Measurements from ENCODE around the gene GANAB. TPM values are rescaled to one million over a fixed set of nuclear protein-coding genes. Genes with fewer than 3 reads are reported as not detected.
A peak's percentile ranks its signal among the peaks of the same experiment; 100 is the strongest.
"Not testable (repeated sequence)": the region's sequence is repeated elsewhere in the genome, so short reads cannot be mapped to it uniquely, and the experiment has no call there.

The GANAB gene
- total RNA-seq (93.9 TPM), polyA plus RNA-seq (152 TPM)

GRCh38 chr11:62645946-62646824 lies at the start of gene GANAB:
GANAB (minus strand) TSS chr11:62646613; CDS start chr11:62646599, 14 bp downstream.
- Histone ChIP-seq H3K36me3 (ENCODE audit: insufficient read depth) (no peaks in the 10 kb centered on the region), H3K27ac (ENCODE audit: low read depth) (peak within 1 kb of the TSS; percentile 93), H3K4me1 (ENCODE audit: insufficient read depth) (peaks cover 3% of the 10 kb centered on the region), H3K4me3 (ENCODE audit: low read depth, low read length) (peak within 1 kb of the TSS; percentile 93)
- peak; percentile 98 for DNase-seq (ENCODE audit: extremely low spot score)
- WGBS = under 1% methylated on average over 73 of the region's 73 CpGs

- WGBS = 47% methylated on average over 14 of the region's 14 CpGs
Observed at GRCh38 chr11:62694455-62695167, 48.2 kb upstream of the GANAB start.

GRCh38 chr11:62693624-62694023 lies 47.2 kb upstream of the GANAB start:
- DNase-seq (ENCODE audit: extremely low spot score); H3K36me3 ChIP-seq (ENCODE audit: insufficient read depth); H3K4me3 ChIP-seq (ENCODE audit: low read depth, low read length); H3K27ac ChIP-seq (ENCODE audit: low read depth); H3K4me1 ChIP-seq (ENCODE audit: insufficient read depth): not testable (repeated sequence)
- 74% methylated on average over 4 of the region's 4 CpGs for WGBS

More at GRCh38 chr11:62694455-62695167, 48.2 kb upstream of the GANAB start:
- H3K4me1 ChIP-seq (ENCODE audit: insufficient read depth) = no peaks in the 10 kb centered on the region
- no peak overlapping the region for H3K4me3 ChIP-seq (ENCODE audit: low read depth, low read length)
- H3K36me3 ChIP-seq (ENCODE audit: insufficient read depth) = peaks cover 7% of the 10 kb centered on the region
- H3K27ac ChIP-seq (ENCODE audit: low read depth) = no peak overlapping the region
- DNase-seq (ENCODE audit: extremely low spot score) = no peak

GRCh38 chr11:62689421-62690183 lies 43.2 kb upstream of the GANAB start, which contains the start of gene LRRN4CL:
LRRN4CL (minus strand) TSS chr11:62689530; CDS start chr11:62688508, 1,022 bp downstream.
- H3K27ac ChIP-seq (ENCODE audit: low read depth) = peak within 1 kb of the TSS; percentile 28
- peaks cover 7% of the 10 kb centered on the region for H3K36me3 ChIP-seq (ENCODE audit: insufficient read depth)
- no peaks in the 10 kb centered on the region for H3K4me1 ChIP-seq (ENCODE audit: insufficient read depth)
- peak within 1 kb of the TSS; percentile 13 for H3K4me3 ChIP-seq (ENCODE audit: low read depth, low read length)
- WGBS = 24% methylated on average over 11 of the region's 11 CpGs
- DNase-seq (ENCODE audit: extremely low spot score) = no peak

- H3K27ac ChIP-seq (ENCODE audit: low read depth) = no peak overlapping the region
- peak overlapping the region; percentile 13 for H3K4me3 ChIP-seq (ENCODE audit: low read depth, low read length)
- H3K36me3 ChIP-seq (ENCODE audit: insufficient read depth) = peaks cover 7% of the 10 kb centered on the region
- no peaks in the 10 kb centered on the region for H3K4me1 ChIP-seq (ENCODE audit: insufficient read depth)
- no peak for DNase-seq (ENCODE audit: extremely low spot score)
- 37% methylated on average over 1 of the region's 1 CpG for WGBS
Observed at GRCh38 chr11:62688491-62688890, 42.1 kb upstream of the GANAB start.

GRCh38 chr11:62687508-62688396 lies 41.3 kb upstream of the GANAB start:
- Histone ChIP-seq H3K4me3 (ENCODE audit: low read depth, low read length) (peak overlapping the region; percentile 38), H3K27ac (ENCODE audit: low read depth) (no peak overlapping the region), H3K4me1 (ENCODE audit: insufficient read depth) (no peaks in the 10 kb centered on the region), H3K36me3 (ENCODE audit: insufficient read depth) (peaks cover 7% of the 10 kb centered on the region)
- WGBS = 38% methylated on average over 74 of the region's 74 CpGs
- DNase-seq (ENCODE audit: extremely low spot score) = no peak

- WGBS = 88% methylated on average over 7 of the region's 7 CpGs
- no peak overlapping the region for H3K27ac ChIP-seq (ENCODE audit: low read depth)
Observed at GRCh38 chr11:62682518-62682917, 36.1 kb upstream of the GANAB start.

GRCh38 chr11:62680825-62681240 lies 34.4 kb upstream of the GANAB start:
- no peak overlapping the region for H3K27ac ChIP-seq (ENCODE audit: low read depth)
- DNase-seq (ENCODE audit: extremely low spot score) = no peak

More at GRCh38 chr11:62682518-62682917, 36.1 kb upstream of the GANAB start:
- Histone ChIP-seq H3K36me3 (ENCODE audit: insufficient read depth) (no peaks in the 10 kb centered on the region), H3K4me1 (ENCODE audit: insufficient read depth) (no peaks in the 10 kb centered on the region), H3K4me3 (ENCODE audit: low read depth, low read length) (no peak overlapping the region)
- no peak for DNase-seq (ENCODE audit: extremely low spot score)

GRCh38 chr11:62678770-62679696 lies 32.6 kb upstream of the GANAB start, which contains the start of gene UBXN1:
UBXN1 (minus strand) TSS chr11:62679073; CDS start chr11:62678923, 150 bp downstream.
- 5% methylated on average over 55 of the region's 55 CpGs for WGBS
- H3K4me1 ChIP-seq (ENCODE audit: insufficient read depth) = no peaks in the 10 kb centered on the region
- H3K4me3 ChIP-seq (ENCODE audit: low read depth, low read length) = peak within 1 kb of the TSS; percentile 88
- DNase-seq (ENCODE audit: extremely low spot score) = peak; percentile 78
- peak within 1 kb of the TSS; percentile 82 for H3K27ac ChIP-seq (ENCODE audit: low read depth)
- no peaks in the 10 kb centered on the region for H3K36me3 ChIP-seq (ENCODE audit: insufficient read depth)

More at GRCh38 chr11:62680825-62681240, 34.4 kb upstream of the GANAB start:
- no peaks in the 10 kb centered on the region for H3K4me1 ChIP-seq (ENCODE audit: insufficient read depth)
- 47% methylated on average over 4 of the region's 4 CpGs for WGBS
- H3K36me3 ChIP-seq (ENCODE audit: insufficient read depth) = no peaks in the 10 kb centered on the region
- H3K4me3 ChIP-seq (ENCODE audit: low read depth, low read length) = no peak overlapping the region

- 3% methylated on average over 16 of the region's 16 CpGs for WGBS
- Histone ChIP-seq H3K27ac (ENCODE audit: low read depth) (peak overlapping the region; percentile 82), H3K36me3 (ENCODE audit: insufficient read depth) (no peaks in the 10 kb centered on the region), H3K4me3 (ENCODE audit: low read depth, low read length) (peak overlapping the region; percentile 88), H3K4me1 (ENCODE audit: insufficient read depth) (no peaks in the 10 kb centered on the region)
- DNase-seq (ENCODE audit: extremely low spot score) = no peak
Observed at GRCh38 chr11:62678433-62678769, 32.0 kb upstream of the GANAB start.

- no peaks in the 10 kb centered on the region for H3K36me3 ChIP-seq (ENCODE audit: insufficient read depth)
- WGBS = 80% methylated on average over 15 of the region's 15 CpGs
- no peaks in the 10 kb centered on the region for H3K4me1 ChIP-seq (ENCODE audit: insufficient read depth)
- no peak for DNase-seq (ENCODE audit: extremely low spot score)
- H3K27ac ChIP-seq (ENCODE audit: low read depth) = no peak overlapping the region
- H3K4me3 ChIP-seq (ENCODE audit: low read depth, low read length) = no peak overlapping the region
Observed at GRCh38 chr11:62677714-62678113, 31.3 kb upstream of the GANAB start.

- Histone ChIP-seq H3K4me1 (ENCODE audit: insufficient read depth) (no peaks in the 10 kb centered on the region), H3K36me3 (ENCODE audit: insufficient read depth) (no peaks in the 10 kb centered on the region), H3K27ac (ENCODE audit: low read depth) (no peak overlapping the region), H3K4me3 (ENCODE audit: low read depth, low read length) (no peak overlapping the region)
- WGBS = 80% methylated on average over 6 of the region's 6 CpGs
- no peak for DNase-seq (ENCODE audit: extremely low spot score)
Observed at GRCh38 chr11:62677156-62677555, 30.7 kb upstream of the GANAB start.
